Smooth muscle cell of the brain vasculature (primary cell): ENCODE data around the gene TNS1.

Source experiments
- DNase-seq: peaks from one replicate; pipeline ENCODE4 v3.0.0-alpha.2; 2012; ENCODE audit warnings: low read depth, low spot score

The TNS1 gene

DNA sequence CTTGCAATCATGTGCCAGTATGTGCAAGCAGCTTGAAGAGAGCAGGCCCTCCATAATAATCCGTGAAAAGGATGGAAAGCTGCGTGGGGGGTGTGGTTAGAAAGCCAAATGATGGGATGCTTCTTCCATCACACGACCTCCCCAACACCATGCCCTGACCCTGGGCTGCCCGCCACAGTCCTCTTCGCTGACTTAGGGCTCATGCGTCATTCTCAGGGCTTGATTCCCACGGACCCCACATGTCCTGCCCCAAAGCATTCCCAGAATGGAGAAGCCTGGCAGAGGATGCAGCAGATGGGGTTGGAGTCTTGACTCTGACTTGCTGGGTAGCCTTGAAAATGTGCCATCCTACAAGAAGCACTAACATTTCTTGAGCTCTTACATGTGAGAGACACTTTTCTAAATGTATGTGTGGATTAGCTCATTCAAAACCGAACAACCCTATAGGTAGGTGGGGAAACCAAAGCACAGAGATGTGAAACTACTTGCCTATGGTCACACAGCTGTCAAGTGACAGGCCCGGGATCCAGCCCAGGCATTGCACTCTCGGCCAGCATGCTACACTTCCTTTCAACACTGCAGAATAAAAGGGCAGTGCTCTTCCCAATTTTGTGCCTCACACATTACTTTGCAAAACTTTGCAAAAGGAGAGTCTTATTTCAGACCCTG is 3.7 kb downstream of the TNS1 start:
- no peak for DNase-seq

DNA sequence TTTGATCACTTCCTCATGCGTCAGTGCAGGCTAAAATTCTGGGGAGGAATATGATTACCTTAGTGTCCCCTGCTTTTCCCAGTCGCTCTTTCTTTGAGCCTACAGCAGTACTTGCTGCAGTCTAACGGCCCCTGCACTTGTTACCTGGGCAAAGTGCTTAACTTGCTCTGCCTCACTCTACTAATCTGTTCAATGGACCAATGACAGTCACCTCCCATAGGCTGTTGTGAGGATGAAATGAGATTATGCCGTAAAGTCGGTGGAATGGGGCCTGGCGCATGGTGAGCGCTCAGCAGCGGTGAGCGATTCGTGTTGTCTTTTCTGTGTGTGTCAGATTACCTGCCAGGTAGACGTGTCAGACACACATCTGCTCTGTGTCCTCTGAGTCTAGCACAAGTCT is 5.3 kb downstream of the TNS1 start:
- no peak for DNase-seq

DNA sequence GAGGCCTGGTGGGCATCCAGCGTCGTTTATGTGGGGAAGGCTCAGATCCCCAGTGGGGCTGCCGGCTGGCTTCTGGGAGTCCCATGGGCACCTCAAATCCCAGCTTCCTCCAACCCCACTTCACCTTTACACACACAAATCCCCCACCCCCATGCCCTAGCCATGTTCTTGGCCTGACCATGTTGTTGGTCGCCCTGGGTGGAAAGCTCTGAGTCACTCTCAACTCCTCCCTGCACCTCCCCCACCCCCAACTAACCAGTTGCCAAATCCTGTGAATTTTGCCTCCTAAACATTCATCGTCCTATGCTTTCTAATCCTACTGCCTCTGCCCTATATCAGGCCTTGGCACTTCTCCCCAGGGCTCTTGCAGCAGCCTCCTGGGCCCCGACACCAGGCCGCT is 6.4 kb downstream of the TNS1 start:
- DNase-seq: no peak

DNA sequence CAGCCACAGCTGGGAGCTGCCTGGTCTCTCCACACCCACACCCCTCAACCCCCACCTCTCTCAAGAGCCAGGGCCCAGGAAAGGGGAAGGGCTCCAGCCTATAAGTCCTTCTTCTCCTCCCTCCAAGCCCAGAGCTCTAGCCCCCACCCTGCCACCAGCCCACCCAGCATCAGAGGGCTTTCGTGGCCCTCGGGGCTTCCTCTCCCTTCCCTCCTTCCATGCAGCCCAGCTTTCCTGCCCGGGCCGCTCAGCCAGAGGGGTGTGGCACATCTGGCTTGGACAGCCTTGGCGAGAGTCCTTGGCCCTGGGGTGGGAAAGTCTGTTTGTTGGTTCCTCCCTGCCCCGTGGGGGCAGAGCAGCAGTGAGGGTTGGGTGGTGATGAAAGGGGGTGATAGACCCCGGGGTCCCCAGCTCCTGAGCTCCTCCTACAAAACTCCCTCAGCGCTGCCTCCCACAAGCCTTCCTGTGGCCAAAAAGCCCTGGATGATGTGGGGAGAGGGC is 7.0 kb downstream of the TNS1 start:
- no peak for DNase-seq

DNA sequence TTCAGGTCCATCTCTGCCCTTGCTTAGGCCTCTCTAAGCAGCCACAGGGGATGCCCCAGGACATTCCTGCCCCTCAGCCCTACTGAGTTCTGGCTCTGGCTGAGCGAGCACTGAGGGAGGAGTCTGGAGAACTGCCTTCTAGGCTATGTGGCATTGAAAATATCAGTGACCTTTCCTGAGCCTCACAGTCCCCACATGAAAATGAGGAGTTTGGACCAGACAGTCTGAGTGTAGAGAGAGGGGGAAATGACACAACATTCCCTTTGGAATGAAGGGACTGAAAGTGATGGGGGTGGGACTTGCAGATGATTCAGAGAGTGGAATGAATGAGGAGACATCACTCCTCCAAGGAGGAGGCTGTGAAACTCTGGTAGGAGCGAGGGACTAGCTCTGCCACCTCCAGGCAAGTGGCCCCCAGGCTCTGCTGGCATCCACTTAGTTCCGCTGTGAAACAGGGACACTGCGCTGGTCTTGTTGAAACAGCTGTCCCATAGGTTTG is 8.0 kb downstream of the TNS1 start:
- DNase-seq: no peak

DNA sequence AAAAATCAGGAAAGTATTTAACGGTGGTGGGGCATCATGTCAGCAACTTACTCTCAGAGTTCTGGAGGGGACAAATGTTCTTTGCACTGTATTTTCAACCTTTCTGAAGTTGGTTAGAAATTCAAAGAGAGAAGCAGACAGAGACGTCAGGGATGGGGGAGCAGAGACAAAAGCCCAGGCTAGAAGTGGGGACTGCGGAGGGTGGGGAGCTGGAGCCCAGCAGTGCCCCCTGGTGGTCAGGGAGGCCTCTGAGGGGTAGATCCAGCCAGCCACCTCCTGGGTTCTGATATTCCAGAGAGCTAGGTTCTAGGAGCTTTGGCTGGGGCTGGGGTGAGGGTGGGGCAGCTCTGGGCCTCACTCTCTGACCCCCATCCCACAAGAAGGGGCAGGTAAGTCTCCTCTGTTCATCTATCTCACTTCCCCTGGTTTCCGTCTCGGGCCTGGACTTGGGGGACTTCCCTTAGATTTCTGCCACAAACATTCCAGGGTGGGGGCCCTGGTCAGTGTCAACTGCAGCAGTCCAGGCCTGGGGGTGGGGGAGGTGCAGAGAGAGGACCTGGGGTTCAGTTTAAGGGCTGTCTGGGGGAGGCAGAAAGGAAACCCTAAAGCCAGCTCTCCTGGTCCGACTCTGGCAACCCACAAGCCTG is 8.9 kb downstream of the TNS1 start:
- DNase-seq: no peak

DNA sequence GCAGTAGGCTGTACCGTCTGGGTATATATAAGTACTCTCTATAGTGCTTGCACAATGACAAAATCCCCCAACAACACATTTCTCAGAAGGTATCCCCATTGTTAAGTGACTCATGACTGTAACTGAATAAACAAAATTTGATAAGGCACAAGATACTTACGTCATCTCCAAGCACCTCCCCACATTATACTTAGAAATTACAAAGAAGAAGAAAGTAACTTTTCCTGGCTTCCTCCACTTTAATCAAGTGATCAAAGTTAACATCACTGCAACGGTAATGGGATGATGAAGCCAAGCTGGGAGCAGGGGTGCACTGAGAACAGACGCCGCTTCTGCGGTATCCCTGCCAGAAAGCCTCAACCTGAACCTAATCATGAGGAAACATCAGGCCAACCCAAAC is 9.7 kb downstream of the TNS1 start:
- DNase-seq: no peak

DNA sequence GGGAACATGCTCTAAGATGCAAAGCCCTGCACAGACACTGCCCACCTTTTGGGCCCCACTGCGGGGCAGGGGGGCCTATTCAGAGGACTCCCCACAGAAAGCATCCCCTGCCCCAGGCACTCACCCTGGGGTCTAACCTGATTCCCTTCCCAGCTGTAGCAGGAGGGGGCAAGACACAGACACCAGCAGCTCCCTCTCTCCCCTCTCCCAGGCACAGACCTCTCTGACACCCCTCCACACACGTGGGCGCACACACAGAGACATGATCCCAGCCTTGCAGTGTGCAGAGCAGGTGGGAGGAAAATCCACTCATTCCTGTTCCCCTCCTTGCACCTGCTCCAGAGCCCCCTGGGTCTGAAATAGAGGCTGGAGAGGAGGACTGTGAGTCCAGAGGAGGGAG is 10.7 kb downstream of the TNS1 start:
- no peak for DNase-seq

DNA sequence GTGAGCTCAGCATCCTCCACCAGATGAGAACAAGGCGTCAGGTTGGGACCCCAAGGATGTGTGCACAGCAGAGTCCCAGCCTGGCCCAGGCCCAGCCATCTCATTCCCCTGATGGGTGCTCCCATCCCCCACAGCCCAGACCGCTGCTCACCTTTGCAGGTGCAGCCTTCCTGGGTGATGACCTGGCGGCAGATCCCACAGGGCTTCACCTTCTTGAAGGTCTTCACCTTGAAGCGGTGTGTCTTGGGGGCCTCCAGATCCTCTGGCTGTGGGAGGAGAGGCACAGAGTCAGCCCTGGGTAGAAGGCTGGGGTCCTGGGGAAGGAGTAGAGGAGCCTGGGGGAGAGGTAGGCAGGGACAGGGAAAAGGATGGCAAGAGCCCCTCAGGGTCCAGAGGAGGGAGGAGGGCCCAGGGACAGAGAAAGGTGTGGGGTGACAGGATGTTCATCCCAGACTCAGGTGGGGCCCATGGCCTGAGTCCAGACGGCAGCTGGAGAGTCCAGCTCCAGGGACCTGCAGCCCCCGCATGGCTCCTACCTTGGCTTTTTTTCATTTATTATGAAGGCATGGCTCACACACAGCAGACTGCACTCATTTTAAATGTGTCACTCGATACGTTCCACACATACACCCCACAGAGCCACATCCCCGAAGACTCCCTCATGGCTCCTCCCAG is 11.9 kb downstream of the TNS1 start:
- DNase-seq: no peak

DNA sequence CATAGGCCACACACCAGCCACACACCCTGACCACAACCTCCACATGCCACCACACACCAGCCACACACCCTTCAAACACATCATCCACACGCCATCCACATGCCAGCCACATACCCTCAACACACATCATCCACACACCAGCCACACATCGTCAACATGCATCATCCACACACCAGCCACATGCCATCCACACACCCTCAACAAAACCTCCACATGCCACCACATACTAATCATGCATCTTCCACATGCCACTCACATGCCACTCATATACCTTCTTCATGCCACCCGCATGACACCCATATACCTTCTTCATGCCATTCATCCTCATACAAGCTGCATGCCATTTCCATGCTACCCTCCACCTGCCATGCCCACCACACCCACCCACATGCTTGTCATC is 12.4 kb downstream of the TNS1 start:
- no peak for DNase-seq

DNA sequence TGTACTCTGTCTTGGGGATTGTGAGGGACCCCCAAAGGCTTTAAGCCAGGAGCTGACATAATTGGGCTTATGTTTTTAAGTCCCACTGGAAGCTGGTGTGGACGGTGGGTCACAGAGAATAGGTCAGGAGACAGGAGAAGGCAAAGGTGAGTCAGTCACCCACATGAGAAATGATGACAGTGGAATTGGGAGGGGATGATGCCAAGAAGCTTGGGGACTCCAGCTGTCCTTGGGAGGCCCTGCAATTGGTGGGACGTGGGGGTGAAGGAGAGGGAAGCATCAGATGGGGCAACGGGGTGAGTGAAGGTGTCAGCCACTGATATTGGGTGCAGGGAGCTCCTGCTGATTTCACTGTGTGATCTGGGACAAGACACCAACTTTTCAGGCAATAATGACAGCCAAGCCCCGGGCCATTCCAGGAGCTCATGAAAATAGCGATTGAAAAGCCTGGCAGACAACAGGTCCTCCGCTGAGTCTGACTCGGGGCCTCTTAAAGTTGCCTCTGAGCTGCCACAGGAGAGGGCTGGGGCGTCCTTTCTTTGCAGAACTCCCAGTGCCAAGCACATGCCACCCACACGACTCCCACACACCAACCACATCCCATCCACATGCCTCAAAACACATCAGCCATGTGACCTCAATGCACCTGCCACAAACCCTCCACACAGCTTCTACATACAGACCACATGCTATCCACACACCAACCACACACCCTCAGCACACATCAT is 13.4 kb downstream of the TNS1 start:
- no peak for DNase-seq

DNA sequence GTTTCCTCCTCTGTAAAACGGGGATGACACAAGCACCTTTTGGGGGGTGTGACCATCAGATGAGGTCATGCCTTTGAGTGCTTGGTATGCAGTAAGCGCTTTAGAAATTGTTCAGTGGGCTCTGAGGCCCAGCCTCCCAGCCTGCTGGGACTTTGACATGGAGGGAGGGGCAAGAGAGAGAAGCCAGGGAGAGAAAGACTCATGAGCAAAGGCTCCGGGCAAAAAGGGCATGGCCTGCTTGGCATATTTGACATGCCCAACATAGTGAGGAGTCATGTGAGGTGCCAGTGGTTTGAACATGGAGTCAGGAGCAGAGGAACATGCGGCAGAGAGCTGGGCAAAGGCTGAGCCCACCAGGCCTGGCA is 14.0 kb downstream of the TNS1 start:
- DNase-seq: no peak

DNA sequence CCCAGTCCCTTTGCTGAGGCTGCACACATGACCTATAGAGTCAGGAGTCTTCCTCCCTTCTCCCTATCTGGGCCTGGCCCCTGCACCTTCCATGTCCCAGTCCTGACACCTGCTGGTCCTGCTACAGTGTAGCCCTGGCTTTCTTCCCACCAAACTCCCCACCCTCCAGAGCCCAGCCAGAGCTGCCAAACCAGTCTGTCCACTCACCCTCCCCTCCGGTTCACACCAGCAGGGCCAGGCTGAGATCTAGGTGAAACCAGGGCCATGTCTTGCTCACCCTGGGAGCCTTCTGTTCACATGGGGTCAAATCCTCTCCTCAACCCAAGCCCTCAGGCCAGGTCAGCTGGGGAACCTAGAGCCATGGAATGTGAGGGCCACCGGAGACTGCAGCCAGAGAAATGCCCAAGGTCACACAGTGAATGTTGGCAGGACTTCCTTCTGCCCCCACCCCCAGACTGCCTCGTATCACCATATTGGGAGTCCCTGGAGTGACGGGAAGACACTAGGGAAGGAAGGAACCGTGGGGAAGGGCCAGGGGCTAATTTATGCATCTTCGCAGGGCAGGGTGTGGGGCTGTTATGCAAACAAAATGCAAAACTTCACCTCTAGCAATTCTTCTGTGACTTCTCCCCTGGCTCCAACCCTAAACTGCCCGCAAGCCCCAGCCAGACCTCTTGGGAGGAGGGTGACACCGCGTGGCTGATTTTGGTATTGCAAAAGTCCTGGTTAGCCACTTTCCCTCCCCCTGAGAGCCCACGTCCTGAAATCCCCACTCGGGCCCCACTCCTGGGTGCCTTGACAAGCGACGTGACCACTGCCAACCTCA is 14.6 kb downstream of the TNS1 start:
- no peak for DNase-seq

DNA sequence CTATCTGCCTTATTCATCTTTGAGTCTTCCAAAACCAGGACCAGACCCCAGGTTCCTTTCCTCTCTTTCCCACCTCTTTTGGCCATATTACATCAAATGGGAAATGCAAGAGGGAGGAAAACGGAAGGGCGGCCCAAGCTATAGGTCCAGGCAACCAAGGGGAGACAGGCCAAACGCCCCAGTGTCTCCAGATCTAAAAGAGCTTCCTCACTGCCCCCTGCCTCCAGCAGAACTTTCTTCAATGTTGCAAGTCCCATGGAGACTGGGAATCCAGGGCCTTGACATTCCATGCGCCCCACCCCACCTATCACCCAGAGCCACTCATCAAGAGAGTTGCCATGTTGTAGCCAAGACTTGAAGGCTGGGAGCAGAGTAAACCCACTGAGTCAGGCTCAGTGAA is 15.4 kb downstream of the TNS1 start:
- DNase-seq: no peak

DNA sequence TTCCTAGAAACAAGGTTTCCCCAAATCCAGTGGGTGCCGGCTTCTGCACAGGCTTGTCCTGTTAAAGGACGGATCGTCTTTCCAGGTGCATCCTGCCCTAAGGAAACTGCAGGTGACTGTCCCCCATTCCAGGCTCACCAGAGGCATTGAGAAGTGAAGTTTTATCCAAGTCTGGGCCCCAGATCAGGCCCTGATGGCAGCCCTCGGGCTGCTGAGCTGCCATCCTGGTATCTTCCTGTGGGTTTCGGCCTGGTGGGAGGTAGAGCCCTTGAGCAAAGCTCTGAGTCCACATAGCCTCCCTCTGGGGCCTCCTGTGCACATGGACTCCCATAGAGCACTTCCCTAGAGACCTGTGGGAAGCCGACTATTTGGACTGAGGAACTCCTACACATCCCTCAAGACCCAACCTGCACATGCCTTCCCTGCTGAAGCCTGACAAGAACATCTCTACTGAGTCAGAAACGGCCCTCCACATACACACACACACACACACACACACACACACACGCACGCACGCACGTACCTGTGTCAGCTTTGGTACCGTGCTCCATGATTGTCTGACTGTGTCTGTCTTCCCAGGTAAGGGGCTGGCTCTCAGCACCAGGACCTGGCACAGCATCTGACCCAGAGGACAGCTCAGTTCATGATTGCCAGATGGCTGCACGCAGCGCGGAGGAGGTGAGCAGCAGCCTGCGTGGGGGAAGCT is 16.4 kb downstream of the TNS1 start:
- DNase-seq: no peak

DNA sequence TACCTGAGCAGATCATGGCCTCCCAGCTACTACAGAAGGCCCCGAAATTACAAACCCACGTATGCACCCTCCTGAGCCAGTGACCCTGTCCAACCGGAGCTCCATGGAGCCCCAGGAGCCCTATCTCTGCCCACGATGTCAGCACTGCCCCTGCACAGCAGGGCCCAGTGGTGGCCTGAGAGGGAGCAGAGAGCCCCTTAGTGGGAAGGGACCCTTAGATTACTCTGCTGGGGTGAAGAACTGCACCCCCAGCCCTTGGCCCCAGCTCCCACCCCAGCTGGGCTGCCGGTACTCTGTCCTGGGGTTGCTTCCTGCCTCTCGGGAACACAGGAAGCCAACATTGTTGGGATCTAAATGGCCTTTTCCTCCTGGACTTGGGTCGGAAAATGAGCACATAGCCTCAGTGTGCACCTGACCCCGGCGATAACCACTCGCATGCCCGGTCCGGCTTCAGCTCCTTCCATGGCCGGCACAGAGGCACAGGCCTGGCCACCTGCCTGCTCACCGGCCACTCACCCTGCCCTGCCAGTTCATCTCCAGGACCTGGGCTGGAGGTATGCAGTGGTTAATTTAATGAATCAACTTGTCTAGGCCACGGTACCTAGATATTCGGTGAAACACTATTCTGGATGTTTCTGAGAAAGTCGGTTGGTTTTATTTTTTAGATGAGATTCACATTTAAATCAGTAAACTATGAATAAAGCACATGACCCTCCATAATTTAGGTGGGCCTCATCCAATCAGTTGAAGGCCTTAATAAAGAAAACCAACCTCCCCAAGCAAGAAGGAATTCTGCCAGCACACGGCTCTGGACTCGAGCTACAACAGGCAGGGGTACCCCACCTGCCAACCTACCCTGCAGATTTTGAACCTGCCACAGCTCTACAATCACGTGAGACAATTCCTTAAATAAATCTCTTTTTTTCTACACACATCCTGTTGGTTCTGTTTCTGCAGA is 19.2 kb downstream of the TNS1 start:
- no peak for DNase-seq

DNA sequence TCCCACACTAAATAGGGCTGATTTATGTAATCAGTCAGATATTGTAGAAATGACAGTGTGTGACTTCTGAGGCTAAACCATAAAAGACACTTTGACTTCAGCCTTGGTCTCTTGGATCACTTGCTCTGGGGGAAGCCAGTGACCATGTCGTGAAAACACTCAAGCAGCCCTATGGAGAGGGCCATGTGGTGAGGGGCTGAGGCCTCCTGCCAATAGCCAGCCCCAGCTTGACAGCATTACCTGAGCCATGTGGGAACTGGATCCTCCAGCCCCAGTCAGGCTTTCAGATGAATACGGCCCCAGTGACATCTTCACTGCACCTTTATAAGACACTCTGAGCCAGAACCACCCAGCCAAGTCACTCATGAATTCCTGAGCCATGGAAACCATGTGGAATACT is 20.8 kb downstream of the TNS1 start:
- DNase-seq: no peak

DNA sequence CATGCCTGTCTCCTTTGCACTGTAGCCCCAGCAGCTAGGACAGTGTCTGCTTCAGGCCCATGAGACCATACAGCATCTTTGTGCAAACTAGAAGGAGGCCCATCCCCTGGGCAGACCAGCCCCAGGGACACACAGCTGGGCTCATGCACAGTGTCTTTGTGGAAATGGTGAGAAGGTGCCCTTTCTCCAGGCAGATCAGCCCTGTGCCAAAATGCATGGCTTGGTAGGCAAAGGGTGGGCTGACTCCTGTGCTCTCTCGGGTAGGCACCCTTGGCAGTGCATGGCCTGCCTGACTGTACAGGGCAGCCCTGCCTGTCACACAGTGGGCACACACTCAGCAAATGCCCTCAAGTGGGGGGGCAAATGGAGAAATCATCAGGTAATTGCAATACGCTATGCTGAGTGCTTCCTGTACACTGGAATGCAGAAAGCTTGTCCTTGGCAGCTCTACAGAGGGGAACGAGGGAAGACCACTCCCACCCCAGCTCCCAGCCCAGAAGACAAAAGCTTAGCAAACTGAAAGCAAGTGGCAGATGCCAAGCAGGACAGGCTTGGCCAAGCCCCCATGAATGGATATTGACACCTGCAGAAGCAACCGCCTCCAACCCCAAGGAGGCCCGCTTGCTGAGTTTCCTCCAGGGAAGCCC is 21.6 kb downstream of the TNS1 start:
- DNase-seq: no peak

DNA sequence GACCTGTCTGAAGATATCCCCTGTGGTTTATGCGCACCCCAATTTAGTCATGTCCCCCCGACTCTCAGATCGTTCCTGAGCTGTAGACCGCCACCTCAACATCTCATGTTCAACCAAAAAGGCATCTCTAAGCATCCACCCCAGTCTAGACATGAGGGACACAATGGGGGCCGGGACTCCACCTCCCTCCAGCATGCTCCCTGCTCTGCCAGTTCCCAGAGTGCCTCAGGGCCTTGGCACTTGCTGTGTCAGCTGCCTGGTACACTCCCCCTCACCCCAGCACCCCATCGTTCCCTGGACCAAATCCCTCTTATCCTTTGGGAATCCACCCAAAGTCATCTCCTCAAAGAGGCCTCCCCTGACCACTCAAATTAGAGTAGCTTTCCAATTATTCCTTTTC is 22.2 kb downstream of the TNS1 start:
- no peak for DNase-seq
